ENCODE data around the gene LPP. TPM values are rescaled to one million over a fixed set of nuclear protein-coding genes. Genes with fewer than 3 reads are reported as not detected.

Gene LPP
- polyA plus RNA-seq, 2 of the 4 experiments (the other 2 are of a cell fraction) = 11.0 to 30.8 TPM

GRCh38 chr3:188240189-188240981 lies 86.4 kb downstream of the LPP start:
- Histone ChIP-seq H3K9me3 (no peaks in the 10 kb centered on the region), H3K27ac (peak overlapping the region; percentile 64 to 79; a peak in 5 of 6 replicates), H3K4me3 (no peak overlapping the region), H3K4me2 (peak overlapping the region; percentile 63), H3K4me1 (peaks cover 81% of the 10 kb centered on the region)
- no peak for FAIRE-seq
- 31% methylated on average over 7 of the region's 7 CpGs for WGBS (ENCODE audit: missing lambda C conversion rate)
- peak in 1 of 2 experiments; percentile 31 for DNase-seq (ENCODE audit: low read depth in 1 of 2, low spot score in 1 of 2)
- ATAC-seq = peak in 1 of 2 experiments; percentile 55; a peak in 3 of 6 replicates
- POLR2A ChIA-PET = interaction anchor here (0.6 kb wide), 1 partner anchor 646 kb away, joined by 3 read pairs; no protein-coding TSS in a partner anchor
- CTCF ChIA-PET = interaction anchor here (0.9 to 1.3 kb wide), 3 partner anchors 30 to 500 kb away, joined by 3 to 7 read pairs (median 3); no protein-coding TSS in a partner anchor
- TF ChIP-seq PHF8 (IDR thresholded peaks at IDR 0.05; ENCODE audit: borderline replicate concordance, low read depth) (no peak), PBX3 (IDR thresholded peaks at IDR 0.05) (no peak), NFE2L2 (conservative IDR thresholded peaks at IDR 0.05; ENCODE audit: low read length) (no peak), RAD21 (conservative IDR thresholded peaks at IDR 0.05 in 1 of 2, IDR thresholded peaks at IDR 0.05 in 1 of 2) (no peak), HMGXB4 (CRISPR knock-in tag; IDR thresholded peaks at IDR 0.05; ENCODE audit: borderline replicate concordance) (no peak), ATOH8 (CRISPR knock-in tag; IDR thresholded peaks at IDR 0.05; ENCODE audit: low read depth) (no peak), MAZ (IDR thresholded peaks at IDR 0.05; ENCODE audit: borderline replicate concordance, low read depth, low read length) (no peak), HEYL (CRISPR knock-in tag; IDR thresholded peaks at IDR 0.05) (no peak), POLR2AphosphoS2 (conservative IDR thresholded peaks at IDR 0.05; ENCODE audit: low read length) (no peak), HDAC2 (IDR thresholded peaks at IDR 0.05) (no peak), MYC (IDR thresholded peaks at IDR 0.05; ENCODE audit: borderline replicate concordance, low read length) (no peak), RCOR1 (IDR thresholded peaks at IDR 0.05; ENCODE audit: low read depth, low read length) (no peak), USF2 (IDR thresholded peaks at IDR 0.05) (no peak), CBX2 (IDR thresholded peaks at IDR 0.05; ENCODE audit: borderline replicate concordance, low read depth) (no peak), RNF2 (IDR thresholded peaks at IDR 0.05; ENCODE audit: borderline replicate concordance, low read depth) (no peak), HOXA7 (CRISPR knock-in tag; IDR thresholded peaks at IDR 0.05) (no peak), REST (IDR thresholded peaks at IDR 0.05) (no peak), ZC3H11A (IDR thresholded peaks at IDR 0.05) (no peak), ZFP36 (IDR thresholded peaks at IDR 0.05; ENCODE audit: borderline replicate concordance, partially characterized antibody) (no peak)
